ENCODE results near the gene RPS24.

The RPS24 gene

DNA sequence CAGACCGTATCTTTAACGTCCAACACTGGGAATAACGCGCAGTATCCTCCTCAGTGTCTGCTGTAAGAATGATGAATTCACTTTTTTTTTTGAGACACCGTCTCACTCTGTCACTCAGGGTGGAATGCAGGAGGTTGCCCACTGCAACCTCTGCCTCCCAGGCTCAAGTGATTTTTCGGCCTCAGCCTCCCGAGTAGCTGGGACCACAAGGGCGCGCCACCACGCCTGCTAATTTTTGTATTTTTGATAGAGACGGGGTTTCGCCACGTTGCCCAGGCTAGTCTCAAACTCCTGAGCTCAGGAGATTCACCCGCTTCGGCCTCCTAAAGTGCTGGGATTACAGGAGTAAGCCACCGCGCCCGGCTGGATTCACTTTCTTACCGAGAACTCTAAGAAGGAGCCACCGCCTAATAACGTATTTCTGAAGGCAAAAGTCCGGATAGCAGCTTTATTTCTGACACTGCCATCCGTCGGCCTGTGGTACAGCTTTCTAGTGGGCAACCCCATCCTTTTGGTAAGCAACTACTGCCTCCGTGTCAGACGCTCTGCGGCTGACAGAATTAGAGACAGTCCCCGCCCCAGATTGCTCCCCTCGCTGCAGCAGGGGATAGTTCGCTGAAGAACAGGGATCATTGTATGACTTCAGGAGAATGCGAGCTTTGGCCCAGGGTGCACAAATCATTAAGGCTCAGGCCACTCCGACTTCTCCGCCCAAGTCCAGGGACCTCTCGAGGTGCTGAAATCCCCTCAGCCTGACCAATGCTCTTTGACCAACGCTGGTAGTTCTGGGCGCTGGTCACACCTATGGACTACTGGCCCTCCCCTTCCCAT, 5.0 kb upstream of the RPS24 start:
- peak; percentile 18 for DNase-seq (ENCODE audit: low spot score)

DNA sequence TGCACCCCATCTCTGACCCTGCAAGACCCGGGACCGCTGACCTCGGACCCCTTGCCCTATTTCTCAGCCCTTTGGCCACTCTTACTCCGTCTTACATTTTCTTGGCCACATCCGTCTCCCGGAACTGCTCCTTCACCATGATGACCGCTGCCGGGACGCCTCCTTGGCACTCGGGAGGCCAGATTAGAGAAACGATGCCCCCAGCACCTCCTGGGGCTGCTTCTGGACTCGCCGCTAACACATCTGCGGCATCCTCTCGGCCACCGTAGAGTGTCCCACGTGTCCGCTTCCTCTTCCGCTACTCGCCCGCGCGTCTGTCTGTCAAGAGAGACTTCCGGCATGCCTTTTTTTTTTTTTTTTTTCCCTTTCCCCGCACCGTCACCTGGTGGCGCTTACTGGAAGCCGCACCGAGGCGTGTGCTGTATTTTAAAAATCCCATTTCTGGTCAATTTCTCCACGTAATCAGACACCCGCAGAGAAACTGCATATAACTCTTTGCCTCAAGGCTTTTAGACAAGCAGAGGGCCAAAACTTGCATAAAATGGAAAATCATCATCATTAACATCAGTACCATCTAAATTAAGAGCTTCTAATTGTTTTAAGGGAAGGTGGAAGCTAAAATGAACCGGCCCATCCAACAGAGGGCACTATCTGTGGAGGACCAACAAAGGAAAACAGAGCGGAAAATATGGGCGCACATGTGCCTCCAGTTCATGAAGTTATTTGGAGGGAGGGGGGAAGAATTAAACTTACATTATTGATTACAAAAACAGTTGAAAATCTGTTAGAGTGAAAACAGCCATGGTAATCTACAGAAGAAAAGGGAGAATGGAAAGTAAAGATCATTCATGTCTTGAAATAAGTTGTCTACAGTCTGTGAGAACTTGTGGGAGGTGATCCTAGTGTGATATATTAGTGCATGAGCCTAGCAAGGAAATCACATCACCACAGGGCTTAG, 4.1 kb upstream of the RPS24 start, which contains the start of gene POLR3A:
Gene POLR3A, minus strand, starts transcription at position 247 of the 958 bp plus-strand sequence. Its CDS starts 108 bp downstream, at position 139.
- peak; percentile 94 for DNase-seq (ENCODE audit: low spot score)

DNA sequence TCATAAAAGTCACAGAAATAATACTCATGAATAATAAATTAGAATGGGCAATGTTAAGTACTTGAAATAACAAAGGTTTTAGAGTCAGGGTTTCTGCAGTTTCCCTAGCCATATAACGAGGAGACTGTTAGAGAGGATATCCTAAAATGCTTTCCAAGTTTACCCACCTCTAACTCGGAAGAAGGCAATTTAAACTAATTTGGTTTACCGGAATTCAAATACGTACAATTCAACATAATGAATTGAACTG, 351 bp upstream of the RPS24 start:
- no peak for DNase-seq (ENCODE audit: low spot score)

DNA sequence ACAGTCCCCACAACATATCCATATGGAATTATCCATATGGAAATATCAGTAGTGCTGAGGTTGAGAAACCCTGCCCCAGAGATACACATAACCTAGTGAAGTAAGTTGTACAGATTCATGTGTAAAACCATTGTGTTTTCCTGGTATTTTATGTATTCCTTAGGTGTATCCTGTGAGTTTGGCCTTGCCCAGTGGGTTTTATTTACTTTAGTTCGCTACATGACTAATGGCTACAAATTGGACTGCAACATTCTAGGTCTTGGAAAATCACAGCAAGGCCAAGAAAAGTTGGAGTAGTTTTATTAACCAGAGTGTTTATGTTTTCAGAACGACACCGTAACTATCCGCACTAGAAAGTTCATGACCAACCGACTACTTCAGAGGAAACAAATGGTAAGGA, 1.4 kb downstream of the RPS24 start:
- DNase-seq (ENCODE audit: low spot score): no peak

DNA sequence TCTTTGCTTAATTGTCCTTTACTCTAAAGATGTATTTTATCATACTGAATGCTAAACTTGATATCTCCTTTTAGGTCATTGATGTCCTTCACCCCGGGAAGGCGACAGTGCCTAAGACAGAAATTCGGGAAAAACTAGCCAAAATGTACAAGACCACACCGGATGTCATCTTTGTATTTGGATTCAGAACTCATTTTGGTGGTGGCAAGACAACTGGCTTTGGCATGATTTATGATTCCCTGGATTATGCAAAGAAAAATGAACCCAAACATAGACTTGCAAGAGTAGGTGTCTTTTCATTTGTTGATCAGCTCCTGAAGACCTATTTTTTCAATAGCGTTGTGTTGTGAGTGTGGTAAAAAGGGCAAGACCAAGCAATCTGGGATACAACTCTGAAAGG, 1.8 kb downstream of the RPS24 start:
- DNase-seq (ENCODE audit: low spot score): no peak

DNA sequence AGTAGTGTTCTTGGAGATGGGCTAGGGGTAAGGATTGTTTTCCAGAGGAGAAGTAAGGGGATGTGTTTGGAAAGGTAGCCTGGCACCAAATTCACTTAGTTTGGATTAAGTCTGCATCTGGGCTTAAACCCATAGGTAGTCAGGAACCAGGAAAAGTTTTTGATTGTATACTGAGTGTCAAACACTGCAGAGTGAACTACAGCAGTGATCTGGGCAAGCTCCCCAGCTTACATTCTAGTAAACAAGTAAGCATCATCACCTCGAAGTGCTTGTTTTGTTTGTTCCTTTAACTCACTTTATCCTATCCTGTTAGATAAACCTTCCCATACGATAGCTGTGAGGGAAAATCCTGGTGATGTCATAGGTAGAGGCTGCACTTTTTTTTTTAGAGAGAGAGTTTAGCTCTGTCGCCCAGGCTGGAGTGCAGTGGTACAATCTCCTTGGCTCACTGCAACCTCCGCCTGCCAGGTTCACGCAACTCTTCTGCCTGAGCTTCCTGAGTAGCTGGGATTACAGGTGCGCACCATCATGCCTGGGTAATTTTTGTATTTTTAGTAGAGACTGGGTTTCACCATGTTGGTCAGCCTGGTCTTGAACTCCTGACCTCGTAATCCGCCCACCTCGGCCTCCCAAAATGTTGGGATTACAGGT, 2.4 kb downstream of the RPS24 start:
- no peak for DNase-seq (ENCODE audit: low spot score)

DNA sequence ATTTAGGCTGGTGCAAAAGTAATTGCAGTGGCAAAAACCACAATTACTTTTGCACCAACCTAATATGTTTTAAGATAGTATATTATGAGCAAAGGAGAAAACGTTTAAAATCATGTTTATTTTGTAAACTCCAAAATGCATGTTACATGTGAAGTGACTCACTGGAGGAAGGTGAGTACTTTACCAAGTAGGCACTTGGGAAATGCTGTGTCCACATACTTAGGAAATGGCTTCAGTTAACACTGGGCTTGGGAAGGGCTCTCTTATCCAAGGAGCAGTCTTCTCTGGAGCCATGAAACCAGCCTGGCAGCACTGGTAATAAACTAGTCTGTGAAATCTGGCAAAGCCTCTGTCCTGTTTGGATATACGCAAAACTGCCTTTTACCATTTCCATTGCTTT, 4.4 kb downstream of the RPS24 start:
- DNase-seq (ENCODE audit: low spot score): no peak

DNA sequence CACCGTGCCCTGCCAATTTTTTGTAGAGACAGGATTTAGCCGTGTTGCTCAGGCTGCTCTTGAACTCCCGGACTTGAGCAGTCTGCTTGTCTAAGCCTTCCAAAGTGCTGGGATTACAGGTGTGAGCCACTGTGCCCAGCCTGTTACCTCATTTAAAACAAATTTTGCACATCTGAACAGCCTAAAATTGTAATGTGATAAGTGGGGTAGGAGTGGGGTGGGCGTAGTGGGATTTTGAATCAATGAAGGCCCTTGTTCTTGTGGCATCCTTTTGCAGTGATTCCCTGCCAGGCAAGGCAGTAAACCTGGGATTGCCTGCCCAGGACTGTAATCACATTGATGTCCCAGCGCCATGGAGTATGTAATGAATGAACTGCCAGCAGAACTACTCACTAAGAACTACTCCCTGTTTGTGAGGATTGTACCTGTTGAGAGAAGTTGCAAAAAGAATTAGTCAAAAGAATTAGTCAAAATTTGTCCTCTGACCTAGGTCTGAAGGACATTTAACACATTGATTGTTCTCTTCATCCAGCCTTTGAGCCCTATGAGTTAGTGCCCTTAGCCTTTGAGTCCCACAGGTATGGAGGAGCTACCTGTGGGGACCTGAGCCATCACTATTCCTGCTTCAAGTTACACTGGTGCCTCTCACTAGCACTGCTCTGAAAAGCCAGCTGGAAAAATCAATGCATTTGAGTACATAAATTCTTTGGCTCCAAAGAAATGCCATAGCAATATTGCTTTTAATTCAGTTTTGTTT, 5.3 kb downstream of the RPS24 start:
- no peak for DNase-seq (ENCODE audit: low spot score)

DNA sequence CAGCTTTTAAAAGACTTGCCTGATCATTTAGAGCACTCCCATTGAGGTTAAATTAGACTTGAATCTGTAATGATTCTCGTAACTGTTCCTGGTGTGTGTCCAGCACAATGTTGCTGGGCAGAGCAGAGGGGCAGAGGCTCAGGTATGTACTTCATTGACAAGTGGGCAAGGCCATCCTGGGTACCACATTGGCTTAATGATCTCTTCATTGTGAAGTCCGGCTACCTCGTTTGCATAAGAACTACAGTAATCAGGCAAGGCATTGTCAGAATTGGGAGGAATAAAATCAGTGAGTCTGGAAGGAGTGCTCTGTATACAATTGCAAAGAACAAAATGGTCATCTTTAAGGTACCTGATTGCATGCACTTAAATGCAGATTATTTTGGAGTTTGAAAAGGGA, 6.1 kb downstream of the RPS24 start:
- no peak for DNase-seq (ENCODE audit: low spot score)

DNA sequence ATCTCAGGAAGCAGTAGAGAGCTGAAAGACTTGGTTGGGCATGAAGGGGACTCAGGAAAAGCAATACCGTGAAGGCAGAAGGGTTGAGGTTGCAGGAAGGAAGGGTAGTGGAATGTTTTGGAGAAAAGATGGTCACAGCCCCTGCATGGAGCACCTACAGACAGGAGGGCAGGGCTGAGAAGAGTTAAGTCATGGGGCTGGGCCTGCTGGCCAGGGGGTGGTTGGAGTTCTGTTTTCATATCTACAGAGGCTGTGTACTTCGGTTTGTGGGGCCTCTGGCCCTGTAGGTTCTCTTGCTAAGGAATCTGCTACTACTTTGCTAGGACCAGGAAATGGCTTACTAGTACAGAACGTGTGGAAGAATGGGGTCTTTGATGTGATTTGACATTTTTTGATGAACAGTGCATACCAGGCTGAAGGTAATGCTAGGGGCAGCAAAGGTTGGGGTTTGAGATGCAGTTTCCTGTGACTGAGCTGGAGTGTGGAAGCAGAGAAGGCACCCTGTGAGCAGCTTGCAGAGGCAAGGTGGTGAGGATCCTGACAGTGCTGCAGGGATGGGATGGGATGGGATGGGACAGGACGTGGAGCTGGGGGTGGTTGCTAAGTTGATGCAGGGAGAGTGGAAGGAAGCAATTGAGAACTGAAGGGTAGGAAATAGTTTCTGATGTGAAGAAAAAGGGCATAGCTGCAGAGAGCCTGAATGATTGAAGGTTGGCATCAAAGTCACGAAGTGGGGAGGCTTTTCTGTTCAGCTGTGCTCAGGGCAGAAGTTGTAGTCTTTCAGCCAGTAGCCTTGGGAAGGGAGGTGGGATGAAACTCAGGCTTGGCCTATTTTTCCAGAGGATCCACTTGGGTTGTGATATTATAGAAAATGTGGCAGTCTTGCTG, 7.8 kb downstream of the RPS24 start:
- DNase-seq (ENCODE audit: low spot score): no peak

DNA sequence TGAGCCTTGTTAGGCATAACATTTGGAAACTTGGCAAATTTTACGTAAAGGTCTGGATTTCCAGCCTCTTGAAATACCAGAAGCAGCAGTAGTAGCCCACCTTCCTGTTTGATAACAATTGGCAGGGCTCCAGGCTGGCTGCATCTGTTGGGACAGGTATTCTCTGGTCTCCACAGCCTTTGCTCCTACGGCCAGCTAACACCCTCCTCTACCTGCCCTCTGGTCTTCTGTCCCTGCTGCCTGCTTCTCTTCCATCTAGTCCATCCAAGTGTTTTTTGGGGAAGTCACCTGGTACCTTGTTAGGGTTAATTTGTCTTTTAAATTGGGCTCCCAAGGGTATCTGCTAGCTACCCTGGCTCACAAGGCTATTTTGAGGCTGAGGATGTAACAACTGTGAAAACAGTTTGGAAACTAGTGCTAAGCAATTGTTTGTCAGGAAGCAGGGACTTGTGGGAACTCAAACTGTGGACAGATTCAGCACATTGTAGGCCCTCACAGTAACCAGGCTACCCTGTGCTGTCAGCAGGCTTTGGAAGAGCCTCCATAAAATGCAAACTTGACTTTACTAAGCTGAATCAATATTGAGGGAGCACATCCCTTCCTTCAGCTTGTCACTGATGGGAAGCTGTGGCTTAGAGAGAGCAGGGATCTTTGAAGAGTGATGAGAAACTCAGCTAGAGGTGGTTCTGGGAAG, 8.5 kb downstream of the RPS24 start:
- DNase-seq (ENCODE audit: low spot score): no peak

DNA sequence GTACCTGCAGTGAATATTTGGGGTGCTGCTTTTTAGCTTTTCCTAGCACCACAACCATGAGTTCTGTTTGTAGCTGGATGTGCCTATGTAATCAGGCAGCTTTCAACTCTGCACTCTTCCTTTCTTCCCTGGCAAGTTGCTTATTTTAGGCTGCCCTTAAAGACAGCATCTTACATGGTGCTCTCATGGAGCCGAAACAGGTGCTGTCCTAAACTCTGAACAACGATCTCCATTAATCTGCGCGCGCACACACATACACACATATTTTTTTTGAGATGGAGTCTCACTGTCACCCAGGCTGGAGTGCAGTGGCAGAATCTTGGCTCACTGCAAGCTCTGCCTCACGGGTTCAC, 9.1 kb downstream of the RPS24 start:
- no peak for DNase-seq (ENCODE audit: low spot score)

DNA sequence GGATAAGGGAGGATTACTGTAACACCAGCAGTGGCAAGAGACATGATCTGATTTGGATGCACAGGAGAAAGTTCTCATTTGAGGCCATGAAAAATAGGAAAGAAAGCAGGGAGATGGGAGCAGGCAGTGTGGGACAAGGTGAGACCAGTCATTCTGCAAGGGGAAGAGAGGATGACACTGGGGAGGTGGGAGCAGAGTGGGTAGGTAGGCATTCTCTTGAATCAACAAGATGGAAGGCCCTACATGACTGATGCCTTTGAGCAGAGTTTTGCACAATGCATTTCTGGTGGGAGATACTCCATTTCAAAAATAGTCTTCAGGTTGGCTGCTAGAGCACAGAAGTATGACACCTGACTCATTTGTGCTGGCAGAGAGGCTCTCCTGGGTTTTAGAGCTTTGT, 10.5 kb downstream of the RPS24 start:
- no peak for DNase-seq (ENCODE audit: low spot score)

DNA sequence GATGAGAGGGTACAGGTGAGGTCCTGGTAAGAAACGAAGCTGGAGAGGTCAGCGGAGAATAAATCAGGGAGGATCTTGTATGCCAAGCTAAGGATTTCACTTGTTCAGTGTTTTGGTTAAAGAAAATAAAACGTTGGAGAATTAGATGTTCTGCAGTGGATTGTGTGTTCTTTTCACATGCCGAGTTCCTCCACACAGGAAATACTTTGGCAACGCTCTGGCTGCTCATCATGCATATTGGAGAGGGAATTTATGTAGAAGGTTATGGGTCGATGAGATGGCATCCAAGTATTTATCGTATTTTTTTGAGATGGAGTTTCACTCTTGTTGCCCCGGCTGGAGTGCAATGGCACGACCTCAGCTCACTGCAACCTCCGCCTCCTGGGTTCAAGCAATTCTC, 11.0 kb downstream of the RPS24 start:
- no peak for DNase-seq (ENCODE audit: low spot score)

DNA sequence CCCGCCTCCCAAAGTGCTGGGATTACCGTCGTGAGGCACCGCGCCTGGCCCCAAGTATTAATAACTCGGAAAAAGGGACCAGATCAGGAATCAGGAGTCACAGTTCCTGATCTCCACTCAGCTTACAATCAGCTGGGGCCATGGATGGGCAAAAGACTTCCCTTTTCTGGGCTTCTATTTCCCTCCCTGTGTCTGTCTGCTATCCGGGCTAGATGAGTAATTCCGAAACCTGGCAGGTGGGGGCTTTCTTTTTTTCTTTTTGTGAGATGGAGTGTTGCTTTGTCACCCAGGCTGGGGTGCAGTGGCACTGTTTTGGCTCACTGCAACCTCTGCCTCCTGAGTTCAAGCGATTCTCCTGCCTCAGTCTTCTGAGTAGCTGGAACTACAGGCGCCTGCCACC, 11.6 kb downstream of the RPS24 start:
- peak; percentile 8 for DNase-seq (ENCODE audit: low spot score)

DNA sequence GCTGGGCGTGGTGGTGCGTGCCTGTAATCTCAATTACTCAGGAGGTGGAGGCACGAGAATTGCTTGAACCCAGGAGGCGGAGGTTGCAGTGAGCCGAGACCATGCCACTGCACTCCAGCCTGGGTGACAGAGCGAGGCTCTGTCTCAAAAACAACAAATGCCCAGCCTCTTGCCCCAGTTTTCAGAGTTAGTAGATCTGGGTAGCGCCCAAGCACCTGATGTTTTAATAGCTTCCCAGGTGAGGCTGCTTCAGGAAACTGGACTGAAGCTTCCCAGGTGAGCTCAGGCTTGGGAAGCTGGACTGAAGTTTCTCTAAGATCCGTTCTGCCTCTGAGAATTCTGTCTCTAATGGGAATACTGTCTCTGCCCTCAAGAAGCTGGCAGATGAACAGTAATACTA, 12.2 kb downstream of the RPS24 start:
- DNase-seq (ENCODE audit: low spot score): no peak

DNA sequence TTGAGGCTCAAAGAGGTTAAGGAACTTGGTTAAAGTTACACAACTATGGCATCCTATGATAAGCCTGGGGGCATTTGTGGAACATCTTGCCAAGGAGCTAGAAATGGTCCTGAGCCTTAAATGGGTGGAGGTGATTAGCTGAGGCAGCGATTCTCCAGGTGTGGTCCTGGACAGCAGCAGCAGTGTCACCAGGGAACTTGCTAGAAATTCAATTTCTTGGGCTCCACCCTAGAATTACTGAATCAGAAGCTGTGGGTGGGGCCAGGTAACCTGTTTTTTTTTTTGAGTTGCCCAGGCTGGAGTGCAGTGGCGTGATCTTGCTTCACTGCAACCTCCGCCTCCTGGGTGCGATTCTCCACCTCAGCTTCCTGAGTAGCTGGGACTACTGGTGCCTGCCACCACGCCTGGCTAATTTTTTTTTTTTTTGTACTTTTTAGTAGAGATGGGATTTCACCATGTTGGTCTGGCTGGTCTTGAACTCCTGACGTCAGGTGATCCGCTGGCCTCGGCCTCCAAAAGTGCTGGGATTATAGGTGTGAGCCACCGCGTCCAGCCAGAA, 13.1 kb downstream of the RPS24 start:
- no peak for DNase-seq (ENCODE audit: low spot score)

DNA sequence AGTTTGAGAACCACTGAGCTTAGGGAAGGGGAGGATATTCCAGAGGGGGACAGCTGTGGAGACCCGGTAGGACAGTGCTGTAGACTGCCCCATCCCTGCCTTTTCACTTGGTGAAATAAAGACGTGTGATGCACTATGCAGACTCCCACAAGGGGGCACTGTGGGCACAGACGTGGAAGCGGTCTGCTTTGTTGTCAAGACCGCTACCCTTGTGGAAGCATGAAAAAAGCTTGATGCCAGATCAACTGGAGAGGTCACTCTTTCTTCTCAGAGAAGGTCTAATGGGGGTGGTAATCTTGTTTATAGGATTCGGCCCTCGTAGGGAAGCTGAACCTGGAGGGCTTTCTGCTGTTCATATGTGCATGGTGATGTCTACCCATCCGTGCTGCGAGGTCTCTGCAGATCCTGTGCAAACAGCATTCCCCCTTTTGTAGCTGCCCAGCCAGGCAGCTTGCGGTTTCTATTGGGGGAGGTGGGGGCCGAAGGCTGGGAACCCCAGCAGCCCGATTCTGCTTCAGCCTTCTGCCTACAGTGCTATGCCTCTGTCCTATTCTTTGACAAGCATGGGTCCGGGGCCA, 13.7 kb downstream of the RPS24 start:
- peak; percentile 79 for DNase-seq (ENCODE audit: low spot score)

DNA sequence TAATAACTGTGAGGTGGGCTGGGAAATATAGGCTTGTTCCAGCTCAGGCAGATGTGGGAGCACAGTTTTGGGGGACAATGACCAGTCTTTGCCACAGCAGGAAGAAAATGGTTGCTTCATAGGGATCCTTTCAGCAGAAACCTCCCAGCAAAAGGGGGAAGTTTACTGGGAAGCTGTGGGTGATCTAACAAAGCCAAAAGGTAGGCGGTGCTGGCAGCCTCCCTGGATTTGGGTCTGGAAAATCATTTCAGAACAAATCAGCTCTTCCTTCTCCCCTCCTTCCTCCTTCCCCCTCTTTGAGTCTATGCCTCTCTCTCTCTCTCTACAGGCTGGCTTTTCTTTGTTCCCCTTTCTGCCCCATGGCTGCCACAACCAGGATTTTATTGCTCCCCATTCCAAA, 16.2 kb downstream of the RPS24 start:
- no peak for DNase-seq (ENCODE audit: low spot score)

All from CD4-positive, alpha-beta T cell treated with Interleukin-2 at 100 ng/mL for 4 hours (primary cell).